ENCODE results near the gene SMARCD3. TPM values are rescaled to one million over a fixed set of nuclear protein-coding genes. Genes with fewer than 3 reads are reported as not detected.

The SMARCD3 gene
- total and polyA plus RNA-seq, 2 of the 4 experiments (the other 2 are of a cell fraction) = 37.5 to 48.5 TPM

DNA sequence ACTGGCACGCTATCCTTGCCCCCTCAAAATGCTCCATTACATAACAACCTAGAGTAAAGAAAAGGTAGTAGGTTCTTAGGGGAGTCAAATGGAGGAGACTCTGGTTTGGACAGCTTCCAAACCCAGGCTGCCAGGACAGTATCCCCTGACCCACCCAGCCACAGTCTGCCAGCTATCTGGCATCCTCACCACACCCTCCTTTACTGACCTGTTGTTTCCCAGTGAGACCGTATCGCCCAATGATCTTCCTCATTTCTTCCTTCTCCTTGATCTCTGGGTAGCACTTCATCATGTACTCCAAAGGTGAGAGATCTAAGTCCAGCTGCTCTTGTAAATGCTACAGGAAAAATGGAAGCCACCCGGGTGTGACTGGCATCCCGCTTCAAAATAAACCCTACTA lies 33.1 kb downstream of the SMARCD3 start:
- H2BK20ac ChIP-seq (ENCODE audit: low read depth, low read length) = no peak overlapping the region
- in situ Hi-C loops (cut with MboI; ENCODE audit: low sequenced_read_pairs) (no loop called here), dilution Hi-C loops (cut with HindIII; ENCODE audit: low sequenced_read_pairs, unreplicated experiment) (no loop called here), intact Hi-C loops (cut with micrococcal nuclease) (no loop called here)
- no peak overlapping the region for H2AK5ac ChIP-seq (ENCODE audit: low read depth, low read length)
- no peaks in the 10 kb centered on the region for H3K4me1 ChIP-seq (ENCODE audit: control insufficient read depth, insufficient read depth, low read length)
- no peak overlapping the region for H4K5ac ChIP-seq (ENCODE audit: low read depth, low read length)
- H3K4me2 ChIP-seq (ENCODE audit: low read depth, low read length) = no peak overlapping the region
- H2BK15ac ChIP-seq (ENCODE audit: low read depth, low read length) = no peak overlapping the region
- WGBS, 2 experiments (ENCODE audit: extremely low coverage in 2 of 2, insufficient read length in 1 of 2) = no CpG with 5 or more reads among the region's 5 CpGs
- H3K9me3 ChIP-seq (ENCODE audit: control insufficient read depth, insufficient read depth, low read length) = no peaks in the 10 kb centered on the region
- ATAC-seq (ENCODE audit: low read depth) = no peak
- TF ChIP-seq POLR2A (IDR thresholded peaks at IDR 0.05; ENCODE audit: low read depth, low read length) (no peak), RFX5 (IDR thresholded peaks at IDR 0.05; ENCODE audit: low read depth, low read length) (no peak), MXI1 (IDR thresholded peaks at IDR 0.05; ENCODE audit: borderline replicate concordance, low read depth, low read length) (no peak), MAZ (IDR thresholded peaks at IDR 0.05; ENCODE audit: borderline replicate concordance, low read depth, low read length) (no peak), CEBPB (IDR thresholded peaks at IDR 0.05; ENCODE audit: low read depth, low read length) (no peak), RCOR1 (IDR thresholded peaks at IDR 0.05; ENCODE audit: insufficient replicate concordance, low read length) (no peak), MAFK (IDR thresholded peaks at IDR 0.05; ENCODE audit: low read depth, low read length) (no peak), BHLHE40 (IDR thresholded peaks at IDR 0.05; ENCODE audit: low read depth, low read length) (no peak), CHD1 (IDR thresholded peaks at IDR 0.05; ENCODE audit: low read depth, low read length) (no peak), FOS (IDR thresholded peaks at IDR 0.05; ENCODE audit: low read depth, low read length) (no peak), SMC3 (IDR thresholded peaks at IDR 0.05; ENCODE audit: low read depth, low read length) (no peak)
- TF ChIP-seq, protein P1, sequence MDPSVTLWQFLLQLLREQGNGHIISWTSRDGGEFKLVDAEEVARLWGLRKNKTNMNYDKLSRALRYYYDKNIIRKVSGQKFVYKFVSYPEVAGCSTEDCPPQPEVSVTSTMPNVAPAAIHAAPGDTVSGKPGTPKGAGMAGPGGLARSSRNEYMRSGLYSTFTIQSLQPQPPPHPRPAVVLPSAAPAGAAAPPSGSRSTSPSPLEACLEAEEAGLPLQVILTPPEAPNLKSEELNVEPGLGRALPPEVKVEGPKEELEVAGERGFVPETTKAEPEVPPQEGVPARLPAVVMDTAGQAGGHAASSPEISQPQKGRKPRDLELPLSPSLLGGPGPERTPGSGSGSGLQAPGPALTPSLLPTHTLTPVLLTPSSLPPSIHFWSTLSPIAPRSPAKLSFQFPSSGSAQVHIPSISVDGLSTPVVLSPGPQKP (IDR thresholded peaks at IDR 0.05; ENCODE audit: borderline replicate concordance, low read depth, low read length) = no peak
- TF ChIP-seq, protein P2, sequence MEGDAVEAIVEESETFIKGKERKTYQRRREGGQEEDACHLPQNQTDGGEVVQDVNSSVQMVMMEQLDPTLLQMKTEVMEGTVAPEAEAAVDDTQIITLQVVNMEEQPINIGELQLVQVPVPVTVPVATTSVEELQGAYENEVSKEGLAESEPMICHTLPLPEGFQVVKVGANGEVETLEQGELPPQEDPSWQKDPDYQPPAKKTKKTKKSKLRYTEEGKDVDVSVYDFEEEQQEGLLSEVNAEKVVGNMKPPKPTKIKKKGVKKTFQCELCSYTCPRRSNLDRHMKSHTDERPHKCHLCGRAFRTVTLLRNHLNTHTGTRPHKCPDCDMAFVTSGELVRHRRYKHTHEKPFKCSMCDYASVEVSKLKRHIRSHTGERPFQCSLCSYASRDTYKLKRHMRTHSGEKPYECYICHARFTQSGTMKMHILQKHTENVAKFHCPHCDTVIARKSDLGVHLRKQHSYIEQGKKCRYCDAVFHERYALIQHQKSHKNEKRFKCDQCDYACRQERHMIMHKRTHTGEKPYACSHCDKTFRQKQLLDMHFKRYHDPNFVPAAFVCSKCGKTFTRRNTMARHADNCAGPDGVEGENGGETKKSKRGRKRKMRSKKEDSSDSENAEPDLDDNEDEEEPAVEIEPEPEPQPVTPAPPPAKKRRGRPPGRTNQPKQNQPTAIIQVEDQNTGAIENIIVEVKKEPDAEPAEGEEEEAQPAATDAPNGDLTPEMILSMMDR (conservative IDR thresholded peaks at IDR 0.05; ENCODE audit: low read depth, low read length) = no peak
- TF ChIP-seq, protein P3, sequence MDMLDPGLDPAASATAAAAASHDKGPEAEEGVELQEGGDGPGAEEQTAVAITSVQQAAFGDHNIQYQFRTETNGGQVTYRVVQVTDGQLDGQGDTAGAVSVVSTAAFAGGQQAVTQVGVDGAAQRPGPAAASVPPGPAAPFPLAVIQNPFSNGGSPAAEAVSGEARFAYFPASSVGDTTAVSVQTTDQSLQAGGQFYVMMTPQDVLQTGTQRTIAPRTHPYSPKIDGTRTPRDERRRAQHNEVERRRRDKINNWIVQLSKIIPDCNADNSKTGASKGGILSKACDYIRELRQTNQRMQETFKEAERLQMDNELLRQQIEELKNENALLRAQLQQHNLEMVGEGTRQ (IDR thresholded peaks at IDR 0.05; ENCODE audit: low read depth, low read length) = no peak
- no peaks in the 10 kb centered on the region for H3K79me1 ChIP-seq (ENCODE audit: low read depth in 1 of 2, low read length in 2 of 2)
- H4K20me1 ChIP-seq (ENCODE audit: insufficient read depth, low read length) = no peaks in the 10 kb centered on the region
- no peak overlapping the region for H3K4ac ChIP-seq (ENCODE audit: low read depth, low read length)
- no peak overlapping the region for H4K8ac ChIP-seq (ENCODE audit: low read depth in 2 of 2, low read length in 2 of 2)
- no TSS peak for BruUV-seq (replicated peaks)
- H3K36me3 ChIP-seq (ENCODE audit: control insufficient read depth, insufficient read depth, low read length) = peaks cover 65% of the 10 kb centered on the region
- ChIA-PET CTCF (no interaction called here), POLR2A (ENCODE audit: unreplicated experiment) (no interaction called here)
- no peak overlapping the region for H2AFZ ChIP-seq (replicated peaks; ENCODE audit: low read length, poor library complexity)
- no peaks in the 10 kb centered on the region for H3K27me3 ChIP-seq (ENCODE audit: control insufficient read depth, insufficient read depth, low read length)
- no peak overlapping the region for H3K14ac ChIP-seq (replicated peaks; ENCODE audit: low read depth, low read length)
- no peak overlapping the region for H3K18ac ChIP-seq (ENCODE audit: low read depth, low read length)
- no peak for DNase-seq
- H3K56ac ChIP-seq (ENCODE audit: extremely low read depth, insufficient read depth, low read length) = no peak overlapping the region
- no peak overlapping the region for H4K91ac ChIP-seq (ENCODE audit: insufficient read depth, low read depth, low read length)
- H2AK9ac ChIP-seq (replicated peaks; ENCODE audit: low read depth, low read length, poor library complexity) = no peak overlapping the region
- H3K9ac ChIP-seq (ENCODE audit: low read depth, low read length) = no peak overlapping the region
- H3K23ac ChIP-seq (ENCODE audit: low read depth, low read length) = no peak overlapping the region
- H3K27ac ChIP-seq (ENCODE audit: insufficient read depth, low read length) = no peak overlapping the region
- H2BK120ac ChIP-seq (ENCODE audit: low read depth, low read length) = no peak overlapping the region
- no peaks in the 10 kb centered on the region; the same call in 1 of the 2 replicates for H3K9me1 ChIP-seq (ENCODE audit: insufficient read depth, low read length)
- H2BK5ac ChIP-seq (ENCODE audit: low read depth, low read length, poor library complexity, severe bottlenecking) = no peak overlapping the region
- no peak overlapping the region for H3K4me3 ChIP-seq (ENCODE audit: insufficient read depth, low read depth, low read length)
